Measurements from ENCODE around the gene TSC22D4. TPM values are rescaled to one million over a fixed set of nuclear protein-coding genes. Genes with fewer than 3 reads are reported as not detected.

Gene TSC22D4
- total and polyA plus RNA-seq, 9 of the 15 experiments (the other 6 are each of a cell fraction or from before 2014, with no cell fraction given): 0.37 to 107 (median 28.7) TPM

GRCh38 chr7:100506356-100506923, 27.4 kb upstream of the TSC22D4 start (continued):
- TF ChIP-seq, protein P1, sequence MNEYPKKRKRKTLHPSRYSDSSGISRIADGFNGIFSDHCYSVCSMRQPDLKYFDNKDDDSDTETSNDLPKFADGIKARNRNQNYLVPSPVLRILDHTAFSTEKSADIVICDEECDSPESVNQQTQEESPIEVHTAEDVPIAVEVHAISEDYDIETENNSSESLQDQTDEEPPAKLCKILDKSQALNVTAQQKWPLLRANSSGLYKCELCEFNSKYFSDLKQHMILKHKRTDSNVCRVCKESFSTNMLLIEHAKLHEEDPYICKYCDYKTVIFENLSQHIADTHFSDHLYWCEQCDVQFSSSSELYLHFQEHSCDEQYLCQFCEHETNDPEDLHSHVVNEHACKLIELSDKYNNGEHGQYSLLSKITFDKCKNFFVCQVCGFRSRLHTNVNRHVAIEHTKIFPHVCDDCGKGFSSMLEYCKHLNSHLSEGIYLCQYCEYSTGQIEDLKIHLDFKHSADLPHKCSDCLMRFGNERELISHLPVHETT (CRISPR knock-in tag; conservative IDR thresholded peaks at IDR 0.05 in 1 of 2, IDR thresholded peaks at IDR 0.05 in 1 of 2): no peak
- TF ChIP-seq KLF13 (tag; IDR thresholded peaks at IDR 0.05; ENCODE audit: borderline replicate concordance, low read depth) (peak; percentile 36; the same call in 1 of the 2 replicates), SNRNP70 (optimal IDR thresholded peaks at IDR 0.05; ENCODE audit: low read depth, low read length) (no peak), JUND (IDR thresholded peaks at IDR 0.05; ENCODE audit: borderline replicate concordance, low read depth, low read length) (no peak), JUND (tag; IDR thresholded peaks at IDR 0.05; ENCODE audit: borderline replicate concordance, low read depth, low read length) (no peak), SMARCE1 (IDR thresholded peaks at IDR 0.05) (0 out of 2 replicates have a peak, but pooled peaks have one; percentile 22)

GRCh38 chr7:100504887-100505611, 26.0 kb upstream of the TSC22D4 start:
- BruUV-seq (replicated peaks): no TSS peak
- DNase-seq (ENCODE audit: extremely low read depth in 1 of 4, low spot score in 3 of 4) (peak in 1 of 4 experiments; percentile 7), FAIRE-seq (no peak), ATAC-seq (no peak)
- Histone ChIP-seq H3K27ac (ENCODE audit: extremely low read depth, low read depth, low read length) (no peak overlapping the region), H3K4me2 (ENCODE audit: insufficient read depth, low read length) (no peak overlapping the region), H3K36me3 (ENCODE audit: control insufficient read depth, insufficient read depth, low read length) (no peaks in the 10 kb centered on the region), H3K27me3 (ENCODE audit: control insufficient read depth in 2 of 2, insufficient read depth in 2 of 2, low read length in 2 of 2) (no peaks in the 10 kb centered on the region), H3K9me1 (ENCODE audit: control insufficient read depth, insufficient read depth, low read length) (no peaks in the 10 kb centered on the region), H3K79me2 (ENCODE audit: control insufficient read depth, insufficient read depth, low read length) (no peaks in the 10 kb centered on the region), H3K4me1 (replicated peaks in 1 of 2; ENCODE audit: control insufficient read depth in 2 of 2, insufficient read depth in 2 of 2, low read length in 2 of 2) (peaks cover 4 to 29% of the 10 kb centered on the region in 2 experiments; a peak in 3 of 5 replicates), H2AFZ (ENCODE audit: low read depth, low read length) (peak overlapping the region; percentile 26; the same call in 1 of the 2 replicates), H3K9ac (ENCODE audit: insufficient read depth in 1 of 2, low read depth in 2 of 2, low read length in 2 of 2) (no peak overlapping the region), H3K4me3 (no peak overlapping the region), H4K20me1 (replicated peaks; ENCODE audit: control insufficient read depth, insufficient read depth, low read length) (no peaks in the 10 kb centered on the region), H3K9me3 (replicated peaks; ENCODE audit: control insufficient read depth, insufficient read depth, low read depth, low read length) (no peaks in the 10 kb centered on the region)
- CTCF ChIA-PET (ENCODE audit: low intra/inter-chr PET ratio): no interaction called here
- 76% methylated on average over 9 of the region's 9 CpGs for WGBS (ENCODE audit: insufficient coverage, low coverage, missing lambda C conversion rate)
- POLR2A ChIA-PET: no interaction called here
- in situ Hi-C loops (cut with MboI): no loop called here
- intact Hi-C loops (cut with micrococcal nuclease): loop anchor here (5.0 kb wide), 1 partner anchor 32 kb away; the partner anchor contains the start of gene AGFG2
- TF ChIP-seq STAG1 (CRISPR knock-in tag; IDR thresholded peaks at IDR 0.05; ENCODE audit: borderline replicate concordance) (no peak), RNF219 (CRISPR knock-in tag; IDR thresholded peaks at IDR 0.05) (no peak), ADNP (tag; IDR thresholded peaks at IDR 0.05) (peak; percentile 83), ZNF668 (CRISPR knock-in tag; IDR thresholded peaks at IDR 0.05) (no peak), NR1H2 (CRISPR knock-in tag; IDR thresholded peaks at IDR 0.05) (no peak), NFRKB (IDR thresholded peaks at IDR 0.05; ENCODE audit: low read depth) (no peak)
- TF ChIP-seq, protein P2, sequence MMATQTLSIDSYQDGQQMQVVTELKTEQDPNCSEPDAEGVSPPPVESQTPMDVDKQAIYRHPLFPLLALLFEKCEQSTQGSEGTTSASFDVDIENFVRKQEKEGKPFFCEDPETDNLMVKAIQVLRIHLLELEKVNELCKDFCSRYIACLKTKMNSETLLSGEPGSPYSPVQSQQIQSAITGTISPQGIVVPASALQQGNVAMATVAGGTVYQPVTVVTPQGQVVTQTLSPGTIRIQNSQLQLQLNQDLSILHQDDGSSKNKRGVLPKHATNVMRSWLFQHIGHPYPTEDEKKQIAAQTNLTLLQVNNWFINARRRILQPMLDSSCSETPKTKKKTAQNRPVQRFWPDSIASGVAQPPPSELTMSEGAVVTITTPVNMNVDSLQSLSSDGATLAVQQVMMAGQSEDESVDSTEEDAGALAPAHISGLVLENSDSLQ (IDR thresholded peaks at IDR 0.05): no peak
- TF ChIP-seq, protein P3, sequence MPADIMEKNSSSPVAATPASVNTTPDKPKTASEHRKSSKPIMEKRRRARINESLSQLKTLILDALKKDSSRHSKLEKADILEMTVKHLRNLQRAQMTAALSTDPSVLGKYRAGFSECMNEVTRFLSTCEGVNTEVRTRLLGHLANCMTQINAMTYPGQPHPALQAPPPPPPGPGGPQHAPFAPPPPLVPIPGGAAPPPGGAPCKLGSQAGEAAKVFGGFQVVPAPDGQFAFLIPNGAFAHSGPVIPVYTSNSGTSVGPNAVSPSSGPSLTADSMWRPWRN (IDR thresholded peaks at IDR 0.05; ENCODE audit: low read depth): no peak

Measured in K562 (cell line).